Pancreas (tissue), 10 donors: Measurements from ENCODE around the gene PTPN14. TPM values are rescaled to one million over a fixed set of nuclear protein-coding genes. Genes with fewer than 3 reads are reported as not detected.

ENCODE experiments used
- ATAC-seq, 4 donors: fragments of 200-7000 bp; cut with Tn5 transposase; one replicate each; pipeline versions ENCODE4 v1.8.0 to v1.9.1; 2020; ENCODE audit warnings: mild to moderate bottlenecking in 4 of 4, moderate library complexity in 4 of 4
- DNase-seq, 6 donors: peaks; one replicate each; pipeline ENCODE4 v3.0.0-alpha.2; 2020
- FAIRE-seq: peaks from 2 replicates; lab custom pipeline; 2012; peaks lifted over from hg19 to GRCh38; lab: Jason Lieb, UNC
- H3K27ac ChIP-seq, 4 donors: fragments of 200-600 bp; sonication (generic); 1 replicate in 3 of 4; 2 replicates in 1 of 4; pipeline versions ENCODE4 v1.5.0 to v1.8.0; 2020
- H3K27me3 ChIP-seq, 4 donors: fragments of 200-600 bp; one replicate each; pipeline ENCODE4 v1.8.0; 2021
- H3K36me3 ChIP-seq, 3 donors: fragments of 200-600 bp; sonication (generic) in 1 of 3; one replicate each; pipeline versions ENCODE4 v1.5.0 to v1.8.0; 2020 to 2021
- H3K4me1 ChIP-seq, 3 donors: fragments of 200-600 bp; one replicate each; pipeline ENCODE4 v1.8.0; 2021
- H3K4me3 ChIP-seq, 4 donors: fragments of 200-600 bp; sonication (generic) in 2 of 4; one replicate each; pipeline versions ENCODE4 v1.5.0 to v1.8.0; 2020 to 2021
- H3K9me3 ChIP-seq, 4 donors: fragments of 200-600 bp; one replicate each; pipeline ENCODE4 v1.8.0; 2021
- WGBS, 2 donors: extraction: QIAGEN DNeasy Blood & Tissue Kit; methylation state at CpG; one replicate each; pipeline ENCODE4 v1.1.7; 2013; 5-methylcytosine and 5-hydroxymethylcytosine counted together
- intact Hi-C, 3 donors: fragments of 100-400 bp; cut with DNase I; formaldehyde crosslinking; loops; one replicate each; pipeline versions ENCODE4 v1.11.1 to v1.14.2; 2022
- polyA plus RNA-seq, 2 donors: library from polyadenylated mRNA; stranded (reverse); fragments of 200-250 nt; gene quantifications; one replicate each; pipeline ENCODE4 v1.2.3, GENCODE V29; 2013
- total RNA-seq, 6 donors: library from RNA; stranded (reverse); fragmentation: NEBNext Ultra II Directional in 4 of 6; extraction: Animal tissue kit (Norgen Biotek cat#: 25700) in 4 of 6; gene quantifications; one replicate each; pipeline versions ENCODE4 v1.2.1 to v1.2.4, GENCODE V29; 2021 to 2023
- TF ChIP-seq, protein P1 (sequence below), 4 donors: fragments of 200-600 bp; sonication (generic) in 3 of 4; IDR thresholded peaks; one replicate each; pipeline versions ENCODE4 v1.5.0 to v1.8.0; 2021; ENCODE audit warnings: antibody characterized with exemption in 4 of 4
- donor health status: healthy with polysubstance abuse.
- donor health status: DM: no; HTN: no; CAD: no; lungs with moderate emphysema.
- donor health status: DM: no; HTN: no; CAD: no.
- donor health status: control.
- donor health status: control.
- donor health status: Bipolar disorder and iron deficiency.
- donor health status: DM: yes; HTN: yes; CAD: no.
- donor health status: DM: no; HTN: no; CAD: no.
- donor health status: DM: no; HTN: no; CAD: no.
- donor health status: DM: yes; HTN: yes; CAD: no.

The PTPN14 gene
- total and polyA plus RNA-seq, 8 donors, result 1.9 to 17.5 (median 11.5) TPM

- no peak for DNase-seq
- intact Hi-C loops, result no loop called here
- TF ChIP-seq, protein P1, sequence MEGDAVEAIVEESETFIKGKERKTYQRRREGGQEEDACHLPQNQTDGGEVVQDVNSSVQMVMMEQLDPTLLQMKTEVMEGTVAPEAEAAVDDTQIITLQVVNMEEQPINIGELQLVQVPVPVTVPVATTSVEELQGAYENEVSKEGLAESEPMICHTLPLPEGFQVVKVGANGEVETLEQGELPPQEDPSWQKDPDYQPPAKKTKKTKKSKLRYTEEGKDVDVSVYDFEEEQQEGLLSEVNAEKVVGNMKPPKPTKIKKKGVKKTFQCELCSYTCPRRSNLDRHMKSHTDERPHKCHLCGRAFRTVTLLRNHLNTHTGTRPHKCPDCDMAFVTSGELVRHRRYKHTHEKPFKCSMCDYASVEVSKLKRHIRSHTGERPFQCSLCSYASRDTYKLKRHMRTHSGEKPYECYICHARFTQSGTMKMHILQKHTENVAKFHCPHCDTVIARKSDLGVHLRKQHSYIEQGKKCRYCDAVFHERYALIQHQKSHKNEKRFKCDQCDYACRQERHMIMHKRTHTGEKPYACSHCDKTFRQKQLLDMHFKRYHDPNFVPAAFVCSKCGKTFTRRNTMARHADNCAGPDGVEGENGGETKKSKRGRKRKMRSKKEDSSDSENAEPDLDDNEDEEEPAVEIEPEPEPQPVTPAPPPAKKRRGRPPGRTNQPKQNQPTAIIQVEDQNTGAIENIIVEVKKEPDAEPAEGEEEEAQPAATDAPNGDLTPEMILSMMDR (IDR thresholded peaks at IDR 0.05), result no peak
- no peaks in the 10 kb centered on the region for H3K27me3 ChIP-seq
- ATAC-seq, result no peak
- WGBS, 2 donors, result 73 to 83% methylated on average over 4 of the region's 4 CpGs
- FAIRE-seq, result no peak
- peaks cover 0 to 8% (median 0%) of the 10 kb centered on the region in 3 donors for H3K36me3 ChIP-seq
- H3K4me3 ChIP-seq, result no peak overlapping the region
- no peaks in the 10 kb centered on the region for H3K9me3 ChIP-seq
- H3K27ac ChIP-seq, result no peak overlapping the region
- no peaks in the 10 kb centered on the region for H3K4me1 ChIP-seq
Measured at GRCh38 chr1:214354440-214355148, 196.8 kb downstream of the PTPN14 start.

GRCh38 chr1:214352838-214353237, 198.6 kb downstream of the PTPN14 start:
- 90 to 91% methylated on average over 4 of the region's 4 CpGs for WGBS, 2 donors
- Histone ChIP-seq H3K36me3 (peaks cover 0 to 3% (median 1%) of the 10 kb centered on the region in 3 donors), H3K9me3 (no peaks in the 10 kb centered on the region), H3K4me1 (no peaks in the 10 kb centered on the region), H3K27me3 (no peaks in the 10 kb centered on the region), H3K4me3 (no peak overlapping the region), H3K27ac (no peak overlapping the region)
- ATAC-seq (no peak), DNase-seq (no peak), FAIRE-seq (no peak)
- intact Hi-C loops, result no loop called here
- TF ChIP-seq, protein P1 (IDR thresholded peaks at IDR 0.05), result no peak

DNA sequence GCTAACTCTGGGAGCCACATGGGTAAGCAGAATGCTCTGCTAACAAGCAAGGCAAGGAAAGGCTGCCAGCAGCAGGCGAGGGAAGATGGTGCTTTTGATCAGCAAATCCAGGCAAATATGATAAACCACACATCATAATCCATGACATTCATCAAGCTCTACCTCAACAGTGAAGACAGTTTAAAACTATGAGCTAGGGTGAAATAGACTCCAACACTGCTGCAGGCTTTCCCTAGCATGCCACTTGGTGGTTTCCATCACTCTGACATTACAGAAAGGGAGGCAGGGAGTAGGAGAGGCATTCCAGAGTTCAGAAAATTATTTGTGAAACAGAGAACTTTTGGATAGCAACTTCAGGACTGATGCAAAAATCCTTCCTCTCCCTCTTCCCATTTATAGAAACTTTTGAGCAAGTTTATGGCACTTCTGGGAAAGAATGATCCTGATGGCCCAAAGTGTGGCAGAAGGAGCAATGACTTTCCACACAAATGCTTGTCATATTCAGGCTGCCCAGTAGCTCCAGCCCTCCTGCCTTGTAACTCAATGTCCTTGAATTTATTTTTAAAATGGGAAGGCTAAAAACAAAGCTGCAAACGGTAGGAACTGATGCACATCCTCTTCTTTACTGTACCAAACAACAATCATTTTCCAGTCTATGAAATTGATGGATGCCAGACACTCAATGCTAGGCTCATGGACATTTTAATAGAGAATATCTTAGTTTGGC, 199.7 kb downstream of the PTPN14 start:
- no peak for ATAC-seq
- peaks cover 0 to 4% (median 3%) of the 10 kb centered on the region in 3 donors for H3K36me3 ChIP-seq
- WGBS, 2 donors, result 50 to 57% methylated on average over 2 of the region's 2 CpGs
- FAIRE-seq, result no peak
- no peak overlapping the region for H3K27ac ChIP-seq
- H3K27me3 ChIP-seq, result no peaks in the 10 kb centered on the region
- H3K9me3 ChIP-seq, result no peaks in the 10 kb centered on the region
- TF ChIP-seq, protein P1 (IDR thresholded peaks at IDR 0.05), result no peak
- no peak for DNase-seq
- intact Hi-C loops, result no loop called here
- H3K4me3 ChIP-seq, result no peak overlapping the region
- no peaks in the 10 kb centered on the region for H3K4me1 ChIP-seq

GRCh38 chr1:214349781-214350180, 201.6 kb downstream of the PTPN14 start:
- ATAC-seq, result no peak
- no peak for FAIRE-seq
- Histone ChIP-seq H3K4me3 (no peak overlapping the region), H3K4me1 (no peaks in the 10 kb centered on the region), H3K27me3 (no peaks in the 10 kb centered on the region), H3K36me3 (peaks cover 0 to 4% (median 3%) of the 10 kb centered on the region in 3 donors), H3K9me3 (no peaks in the 10 kb centered on the region), H3K27ac (no peak overlapping the region)
- WGBS, 2 donors, result 96 to 97% methylated on average over 2 of the region's 2 CpGs
- intact Hi-C loops, result no loop called here
- no peak for DNase-seq
- TF ChIP-seq, protein P1 (IDR thresholded peaks at IDR 0.05), result no peak
